Stimulated activated CD8-positive, alpha-beta memory T cell treated with anti-CD3 and anti-CD28 coated beads, Interleukin-12 subunit alpha, Interleukin-12 subunit beta, amount 100 ng/mL, for 24 hours (primary cell): Measurements from ENCODE around the gene DDX24.

Experiments
- DNase-seq: peaks from one replicate; pipeline ENCODE4 v3.0.0-alpha.2; 2020; ENCODE audit errors: extremely low read depth

DDX24 gene

GRCh38 chr14:94048691-94049624 lies 32.0 kb downstream of the DDX24 start:
- no peak for DNase-seq

GRCh38 chr14:94047581-94047980 lies 33.4 kb downstream of the DDX24 start:
- no peak for DNase-seq

- DNase-seq, result no peak
Observed at GRCh38 chr14:94046696-94047250, 34.2 kb downstream of the DDX24 start.

GRCh38 chr14:94045563-94046345 lies 35.2 kb downstream of the DDX24 start:
- no peak for DNase-seq

GRCh38 chr14:94045101-94045500 lies 35.9 kb downstream of the DDX24 start:
- DNase-seq, result no peak

GRCh38 chr14:94044476-94045091 lies 36.4 kb downstream of the DDX24 start:
- DNase-seq, result no peak

GRCh38 chr14:94043756-94044475 lies 37.1 kb downstream of the DDX24 start:
- no peak for DNase-seq

GRCh38 chr14:94043111-94043755 lies 37.8 kb downstream of the DDX24 start:
- no peak for DNase-seq

GRCh38 chr14:94042433-94043091 lies 38.4 kb downstream of the DDX24 start:
- no peak for DNase-seq

GRCh38 chr14:94041551-94042346 lies 39.3 kb downstream of the DDX24 start:
- DNase-seq, result no peak

- DNase-seq, result no peak
Observed at GRCh38 chr14:94040796-94041195, 40.2 kb downstream of the DDX24 start.

GRCh38 chr14:94040247-94040646 lies 40.8 kb downstream of the DDX24 start:
- DNase-seq, result no peak

- DNase-seq, result no peak
Observed at GRCh38 chr14:94038921-94039629, 41.9 kb downstream of the DDX24 start.

- no peak for DNase-seq
Observed at GRCh38 chr14:94038510-94038909, 42.5 kb downstream of the DDX24 start.

- DNase-seq, result no peak
Observed at GRCh38 chr14:94037954-94038353, 43.0 kb downstream of the DDX24 start.

GRCh38 chr14:94036313-94037167 lies 44.5 kb downstream of the DDX24 start:
- peak; percentile 35 for DNase-seq

GRCh38 chr14:94034886-94035285 lies 46.1 kb downstream of the DDX24 start:
- DNase-seq, result no peak

- DNase-seq, result no peak
Observed at GRCh38 chr14:94031883-94032279, 49.1 kb downstream of the DDX24 start.
